HG02973 (cell line): ENCODE data around the gene RMP24.

Source experiments
- ATAC-seq: cut with Tn5 transposase; IDR thresholded peaks from one replicate; pipeline ENCODE4 v1.9.1; 2021; ENCODE audit warnings: moderate library complexity; ENCODE audit not compliant: unreplicated experiment

The RMP24 gene

GRCh38 chr18:35972197-35973000, at the start of gene RMP24:
RMP24 (plus strand) TSS chr18:35972679.
- ATAC-seq = peak; percentile 83

- no peak for ATAC-seq
These were observed 48.4 kb upstream of the RMP24 start for GRCh38 chr18:35923939-35924684.

GRCh38 chr18:35926884-35927283, 45.6 kb upstream of the RMP24 start:
- ATAC-seq = no peak

- no peak for ATAC-seq
These were observed 45.0 kb upstream of the RMP24 start for GRCh38 chr18:35927430-35927829.

GRCh38 chr18:35933982-35934381, 38.5 kb upstream of the RMP24 start:
- no peak for ATAC-seq

GRCh38 chr18:35934891-35935290, 37.6 kb upstream of the RMP24 start:
- ATAC-seq = no peak

- no peak for ATAC-seq
These were observed 36.7 kb upstream of the RMP24 start for GRCh38 chr18:35935805-35936204.

- ATAC-seq = no peak
These were observed 35.5 kb upstream of the RMP24 start for GRCh38 chr18:35936951-35937350.

- ATAC-seq = no peak
These were observed 34.3 kb upstream of the RMP24 start for GRCh38 chr18:35938158-35938557.

- no peak for ATAC-seq
These were observed 33.9 kb upstream of the RMP24 start for GRCh38 chr18:35938562-35938961.

- no peak for ATAC-seq
These were observed 33.3 kb upstream of the RMP24 start for GRCh38 chr18:35939138-35939537.

GRCh38 chr18:35941299-35941698, 31.2 kb upstream of the RMP24 start:
- no peak for ATAC-seq

GRCh38 chr18:35942133-35942532, 30.3 kb upstream of the RMP24 start:
- no peak for ATAC-seq

- ATAC-seq = no peak
These were observed 29.8 kb upstream of the RMP24 start for GRCh38 chr18:35942661-35943060.

GRCh38 chr18:35948080-35948479, 24.4 kb upstream of the RMP24 start:
- ATAC-seq = no peak

GRCh38 chr18:35949090-35949489, 23.4 kb upstream of the RMP24 start:
- ATAC-seq = no peak

- ATAC-seq = peak; percentile 56
These were observed 22.4 kb upstream of the RMP24 start for GRCh38 chr18:35949903-35950627.

- ATAC-seq = no peak
These were observed 21.9 kb upstream of the RMP24 start for GRCh38 chr18:35950628-35950982.

GRCh38 chr18:35953688-35954087, 18.8 kb upstream of the RMP24 start:
- ATAC-seq = peak; percentile 73

- no peak for ATAC-seq
These were observed 16.3 kb upstream of the RMP24 start for GRCh38 chr18:35956226-35956625.

- no peak for ATAC-seq
These were observed 10.2 kb upstream of the RMP24 start for GRCh38 chr18:35962320-35962719.

GRCh38 chr18:35964319-35964718, 8.2 kb upstream of the RMP24 start:
- ATAC-seq = no peak
